Measurements from ENCODE around the gene TTBK1.

TTBK1 gene

GRCh38 chr6:43292763-43293318, 49.6 kb downstream of the TTBK1 start:
- no peak overlapping the region for H3K4me3 ChIP-seq (ENCODE audit: low read depth, low read length)
- TF ChIP-seq, protein P1, sequence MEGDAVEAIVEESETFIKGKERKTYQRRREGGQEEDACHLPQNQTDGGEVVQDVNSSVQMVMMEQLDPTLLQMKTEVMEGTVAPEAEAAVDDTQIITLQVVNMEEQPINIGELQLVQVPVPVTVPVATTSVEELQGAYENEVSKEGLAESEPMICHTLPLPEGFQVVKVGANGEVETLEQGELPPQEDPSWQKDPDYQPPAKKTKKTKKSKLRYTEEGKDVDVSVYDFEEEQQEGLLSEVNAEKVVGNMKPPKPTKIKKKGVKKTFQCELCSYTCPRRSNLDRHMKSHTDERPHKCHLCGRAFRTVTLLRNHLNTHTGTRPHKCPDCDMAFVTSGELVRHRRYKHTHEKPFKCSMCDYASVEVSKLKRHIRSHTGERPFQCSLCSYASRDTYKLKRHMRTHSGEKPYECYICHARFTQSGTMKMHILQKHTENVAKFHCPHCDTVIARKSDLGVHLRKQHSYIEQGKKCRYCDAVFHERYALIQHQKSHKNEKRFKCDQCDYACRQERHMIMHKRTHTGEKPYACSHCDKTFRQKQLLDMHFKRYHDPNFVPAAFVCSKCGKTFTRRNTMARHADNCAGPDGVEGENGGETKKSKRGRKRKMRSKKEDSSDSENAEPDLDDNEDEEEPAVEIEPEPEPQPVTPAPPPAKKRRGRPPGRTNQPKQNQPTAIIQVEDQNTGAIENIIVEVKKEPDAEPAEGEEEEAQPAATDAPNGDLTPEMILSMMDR (IDR thresholded peaks at IDR 0.05; ENCODE audit: borderline replicate concordance, insufficient read depth, low read depth, low read length) = no peak

- TF ChIP-seq, protein P1 (IDR thresholded peaks at IDR 0.05; ENCODE audit: borderline replicate concordance, insufficient read depth, low read depth, low read length) = no peak
- no peak overlapping the region for H3K4me3 ChIP-seq (ENCODE audit: low read depth, low read length)
These were observed 50.4 kb downstream of the TTBK1 start for GRCh38 chr6:43293698-43294097.

DNA sequence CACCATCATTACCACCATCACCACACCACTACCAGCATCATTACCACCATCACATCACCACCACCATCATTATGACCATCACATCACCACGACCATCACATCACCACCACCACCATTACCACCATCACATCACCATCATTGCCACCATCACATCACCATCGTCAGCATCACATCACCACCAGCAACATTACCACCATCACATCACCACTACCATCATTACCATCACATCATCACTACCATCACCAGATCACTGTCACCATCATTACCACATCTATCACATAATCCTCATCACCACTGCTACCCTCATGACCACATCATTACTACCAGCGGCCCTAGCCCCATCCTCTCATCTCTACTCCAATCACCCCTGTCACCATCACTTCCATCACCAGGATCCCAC, 51.3 kb downstream of the TTBK1 start:
- H3K4me3 ChIP-seq (ENCODE audit: low read depth, low read length) = no peak overlapping the region
- TF ChIP-seq, protein P1 (IDR thresholded peaks at IDR 0.05; ENCODE audit: borderline replicate concordance, insufficient read depth, low read depth, low read length) = no peak

- H3K4me3 ChIP-seq (ENCODE audit: low read depth, low read length) = no peak overlapping the region
- TF ChIP-seq, protein P1 (IDR thresholded peaks at IDR 0.05; ENCODE audit: borderline replicate concordance, insufficient read depth, low read depth, low read length) = no peak
These were observed 52.2 kb downstream of the TTBK1 start for GRCh38 chr6:43295456-43295855.

DNA sequence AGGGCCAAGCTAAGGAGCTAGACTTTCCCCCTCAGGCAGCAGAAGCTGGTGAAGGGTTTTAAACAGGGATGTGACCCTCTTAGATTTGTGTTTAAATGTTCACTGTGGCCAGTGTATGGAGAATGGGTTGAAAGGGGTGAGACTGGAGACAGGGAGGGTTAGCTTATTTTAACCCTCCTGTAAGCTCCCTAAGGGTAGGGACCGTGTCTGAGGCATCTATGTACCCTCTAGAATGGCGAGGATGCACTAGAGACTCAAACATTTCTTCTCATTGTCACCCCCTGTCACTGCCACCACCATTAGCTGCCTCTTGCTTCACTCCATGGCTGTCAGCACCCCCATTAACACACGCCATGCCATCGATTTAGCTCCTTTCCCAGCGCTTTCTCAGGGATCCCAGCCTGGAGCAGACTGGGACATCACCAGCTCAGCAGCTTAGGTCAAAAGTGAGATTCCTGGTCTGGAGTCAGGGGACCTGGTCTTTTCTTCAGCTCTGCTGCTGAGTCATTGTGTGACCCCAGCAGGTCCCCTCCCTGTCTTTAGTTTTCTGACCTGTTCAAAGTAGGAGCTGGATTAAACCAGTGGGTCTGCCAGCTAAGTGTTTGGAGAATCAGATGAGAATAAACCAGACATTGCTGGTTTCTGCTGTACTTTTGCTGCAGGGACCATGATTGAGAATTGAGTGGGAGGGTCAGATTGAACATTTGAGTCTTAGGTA, 53.7 kb downstream of the TTBK1 start:
- no peak overlapping the region for H3K4me3 ChIP-seq (ENCODE audit: low read depth, low read length)

DNA sequence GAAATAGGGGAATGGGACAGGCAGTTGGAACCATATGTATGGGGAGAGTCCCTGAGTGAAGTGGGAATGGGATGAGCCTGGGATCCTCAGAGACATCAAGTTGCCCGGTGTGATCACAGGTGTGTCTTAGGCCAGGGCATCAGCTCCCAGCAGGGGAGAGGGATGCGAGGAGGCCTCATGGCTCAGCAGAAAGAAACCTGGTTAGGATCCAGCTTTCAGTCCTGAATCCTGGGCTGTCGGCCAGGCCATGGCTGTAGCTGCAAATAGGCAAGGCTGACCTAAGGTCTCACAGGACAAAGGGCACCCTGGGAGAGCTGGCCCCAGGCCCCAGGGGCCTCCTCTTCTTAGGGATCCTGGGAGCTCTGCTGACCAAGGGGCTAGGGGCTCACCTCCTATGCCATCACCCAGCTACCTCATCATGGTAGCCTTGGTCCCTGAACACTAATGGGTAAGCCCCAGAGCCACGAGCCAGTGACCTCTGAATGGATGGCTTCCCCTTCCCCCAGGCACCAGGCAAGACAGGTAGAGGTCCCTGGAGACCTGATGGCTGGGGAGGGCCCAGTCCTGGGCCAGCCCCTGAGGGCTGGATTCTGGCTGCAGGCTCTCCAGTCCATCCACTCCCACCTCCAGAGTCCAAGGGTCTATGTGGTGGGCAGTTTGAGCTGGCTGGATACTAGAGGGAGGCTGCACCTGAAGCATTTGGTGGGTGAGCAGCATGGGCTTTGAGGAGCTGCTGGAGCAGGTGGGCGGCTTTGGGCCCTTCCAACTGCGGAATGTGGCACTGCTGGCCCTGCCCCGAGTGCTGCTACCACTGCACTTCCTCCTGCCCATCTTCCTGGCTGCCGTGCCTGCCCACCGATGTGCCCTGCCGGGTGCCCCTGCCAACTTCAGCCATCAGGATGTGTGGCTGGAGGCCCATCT, 54.6 kb downstream of the TTBK1 start, which contains the start of gene SLC22A7:
TSS of gene SLC22A7 (plus strand) at position 617 of the 921 bp plus-strand sequence. CDS start at position 716, 99 bp downstream.
- TF ChIP-seq, protein P1 (IDR thresholded peaks at IDR 0.05; ENCODE audit: borderline replicate concordance, insufficient read depth, low read depth, low read length) = no peak
- no peak within 1 kb of the TSS for H3K4me3 ChIP-seq (ENCODE audit: low read depth, low read length)

More for the DNA sequence above, 53.7 kb downstream of the TTBK1 start:
- TF ChIP-seq, protein P1 (IDR thresholded peaks at IDR 0.05; ENCODE audit: borderline replicate concordance, insufficient read depth, low read depth, low read length) = no peak
